ENCODE results near the gene FFAR1. TPM values are rescaled to one million over a fixed set of nuclear protein-coding genes. Genes with fewer than 3 reads are reported as not detected.

The FFAR1 gene
- total RNA-seq, 1 donor from 2014 or later: not detected

- peaks cover 12 to 50% (median 43%) of the 10 kb centered on the region in 3 donors for H3K27me3 ChIP-seq (ENCODE audit: control insufficient read depth in 3 of 3, insufficient read depth in 3 of 3, low read length in 3 of 3)
- H3K4me3 ChIP-seq (ENCODE audit: low read length in 3 of 3): no peak overlapping the region
- H3K4me1 ChIP-seq (ENCODE audit: control insufficient read depth in 3 of 3, insufficient read depth in 3 of 3, low read length in 3 of 3): peaks cover 0 to 3% (median 0%) of the 10 kb centered on the region in 3 donors
- no peaks in the 10 kb centered on the region for H3K36me3 ChIP-seq (ENCODE audit: control insufficient read depth in 3 of 3, insufficient read depth in 3 of 3, low read length in 3 of 3)
- H3K9me3 ChIP-seq (ENCODE audit: control insufficient read depth in 3 of 3, low read length in 3 of 3): no peaks in the 10 kb centered on the region
- H3K9ac ChIP-seq (ENCODE audit: low read depth in 1 of 3, low read length in 3 of 3): no peak overlapping the region
- H3K27ac ChIP-seq (ENCODE audit: low read depth, low read length): no peak overlapping the region
Observed at GRCh38 chr19:35348911-35349611, 1.4 kb downstream of the FFAR1 start.

GRCh38 chr19:35349614-35350521 lies 2.2 kb downstream of the FFAR1 start:
- H3K27me3 ChIP-seq (ENCODE audit: control insufficient read depth in 3 of 3, insufficient read depth in 3 of 3, low read length in 3 of 3): peaks cover 12 to 42% (median 40%) of the 10 kb centered on the region in 3 donors
- H3K4me3 ChIP-seq (ENCODE audit: low read length in 3 of 3): no peak overlapping the region
- no peak overlapping the region for H3K27ac ChIP-seq (ENCODE audit: low read depth, low read length)
- H3K4me1 ChIP-seq (ENCODE audit: control insufficient read depth in 3 of 3, insufficient read depth in 3 of 3, low read length in 3 of 3): peaks cover 0 to 3% (median 0%) of the 10 kb centered on the region in 3 donors
- H3K36me3 ChIP-seq (ENCODE audit: control insufficient read depth in 3 of 3, insufficient read depth in 3 of 3, low read length in 3 of 3): no peaks in the 10 kb centered on the region
- H3K9ac ChIP-seq (ENCODE audit: low read depth in 1 of 3, low read length in 3 of 3): no peak overlapping the region
- H3K9me3 ChIP-seq (ENCODE audit: control insufficient read depth in 3 of 3, low read length in 3 of 3): no peaks in the 10 kb centered on the region

GRCh38 chr19:35350591-35350990 lies 2.9 kb downstream of the FFAR1 start:
- Histone ChIP-seq H3K27ac (ENCODE audit: low read depth, low read length) (no peak overlapping the region), H3K36me3 (ENCODE audit: control insufficient read depth in 3 of 3, insufficient read depth in 3 of 3, low read length in 3 of 3) (no peaks in the 10 kb centered on the region), H3K4me1 (ENCODE audit: control insufficient read depth in 3 of 3, insufficient read depth in 3 of 3, low read length in 3 of 3) (peaks cover 0 to 3% (median 0%) of the 10 kb centered on the region in 3 donors), H3K9ac (ENCODE audit: low read depth in 1 of 3, low read length in 3 of 3) (no peak overlapping the region), H3K27me3 (ENCODE audit: control insufficient read depth in 3 of 3, insufficient read depth in 3 of 3, low read length in 3 of 3) (peaks cover 9 to 44% (median 38%) of the 10 kb centered on the region in 3 donors), H3K4me3 (ENCODE audit: low read length in 3 of 3) (no peak overlapping the region), H3K9me3 (ENCODE audit: control insufficient read depth in 3 of 3, low read length in 3 of 3) (no peaks in the 10 kb centered on the region)

GRCh38 chr19:35351411-35352176 lies 3.9 kb downstream of the FFAR1 start:
- no peaks in the 10 kb centered on the region for H3K9me3 ChIP-seq (ENCODE audit: control insufficient read depth in 3 of 3, low read length in 3 of 3)
- H3K36me3 ChIP-seq (ENCODE audit: control insufficient read depth in 3 of 3, insufficient read depth in 3 of 3, low read length in 3 of 3): no peaks in the 10 kb centered on the region
- H3K27ac ChIP-seq (ENCODE audit: low read depth, low read length): no peak overlapping the region
- no peak overlapping the region for H3K9ac ChIP-seq (ENCODE audit: low read depth in 1 of 3, low read length in 3 of 3)
- H3K27me3 ChIP-seq (ENCODE audit: control insufficient read depth in 3 of 3, insufficient read depth in 3 of 3, low read length in 3 of 3): peaks cover 7 to 34% (median 30%) of the 10 kb centered on the region in 3 donors
- peaks cover 0 to 3% (median 0%) of the 10 kb centered on the region in 3 donors for H3K4me1 ChIP-seq (ENCODE audit: control insufficient read depth in 3 of 3, insufficient read depth in 3 of 3, low read length in 3 of 3)
- no peak overlapping the region for H3K4me3 ChIP-seq (ENCODE audit: low read length in 3 of 3)

- no peak overlapping the region for H3K9ac ChIP-seq (ENCODE audit: low read depth in 1 of 3, low read length in 3 of 3)
- H3K27ac ChIP-seq (ENCODE audit: low read depth, low read length): no peak overlapping the region
- H3K4me1 ChIP-seq (ENCODE audit: control insufficient read depth in 3 of 3, insufficient read depth in 3 of 3, low read length in 3 of 3): peaks cover 0 to 3% (median 0%) of the 10 kb centered on the region in 3 donors
- H3K4me3 ChIP-seq (ENCODE audit: low read length in 3 of 3): no peak overlapping the region
- peaks cover 7 to 30% (median 30%) of the 10 kb centered on the region in 3 donors for H3K27me3 ChIP-seq (ENCODE audit: control insufficient read depth in 3 of 3, insufficient read depth in 3 of 3, low read length in 3 of 3)
- no peaks in the 10 kb centered on the region for H3K36me3 ChIP-seq (ENCODE audit: control insufficient read depth in 3 of 3, insufficient read depth in 3 of 3, low read length in 3 of 3)
- no peaks in the 10 kb centered on the region for H3K9me3 ChIP-seq (ENCODE audit: control insufficient read depth in 3 of 3, low read length in 3 of 3)
Observed at GRCh38 chr19:35352177-35352447, 4.4 kb downstream of the FFAR1 start.

- H3K4me1 ChIP-seq (ENCODE audit: control insufficient read depth in 3 of 3, insufficient read depth in 3 of 3, low read length in 3 of 3): peaks cover 0 to 3% (median 0%) of the 10 kb centered on the region in 3 donors
- H3K36me3 ChIP-seq (ENCODE audit: control insufficient read depth in 3 of 3, insufficient read depth in 3 of 3, low read length in 3 of 3): no peaks in the 10 kb centered on the region
- no peak overlapping the region for H3K9ac ChIP-seq (ENCODE audit: low read depth in 1 of 3, low read length in 3 of 3)
- no peaks in the 10 kb centered on the region for H3K9me3 ChIP-seq (ENCODE audit: control insufficient read depth in 3 of 3, low read length in 3 of 3)
- peaks cover 7 to 30% (median 30%) of the 10 kb centered on the region in 3 donors for H3K27me3 ChIP-seq (ENCODE audit: control insufficient read depth in 3 of 3, insufficient read depth in 3 of 3, low read length in 3 of 3)
- H3K27ac ChIP-seq (ENCODE audit: low read depth, low read length): no peak overlapping the region
- H3K4me3 ChIP-seq (ENCODE audit: low read length in 3 of 3): no peak overlapping the region
Observed at GRCh38 chr19:35352448-35353304, 5.0 kb downstream of the FFAR1 start.

- Histone ChIP-seq H3K9me3 (ENCODE audit: control insufficient read depth in 3 of 3, low read length in 3 of 3) (no peaks in the 10 kb centered on the region), H3K9ac (ENCODE audit: low read depth in 1 of 3, low read length in 3 of 3) (no peak overlapping the region), H3K36me3 (ENCODE audit: control insufficient read depth in 3 of 3, insufficient read depth in 3 of 3, low read length in 3 of 3) (no peaks in the 10 kb centered on the region), H3K4me1 (ENCODE audit: control insufficient read depth in 3 of 3, insufficient read depth in 3 of 3, low read length in 3 of 3) (peaks cover 0 to 3% (median 2%) of the 10 kb centered on the region in 3 donors), H3K27me3 (ENCODE audit: control insufficient read depth in 3 of 3, insufficient read depth in 3 of 3, low read length in 3 of 3) (peaks cover 7 to 29% (median 28%) of the 10 kb centered on the region in 3 donors), H3K4me3 (ENCODE audit: low read length in 3 of 3) (no peak overlapping the region), H3K27ac (ENCODE audit: low read depth, low read length) (no peak overlapping the region)
Observed at GRCh38 chr19:35353635-35354034, 5.9 kb downstream of the FFAR1 start.

GRCh38 chr19:35354898-35355297 lies 7.2 kb downstream of the FFAR1 start:
- Histone ChIP-seq H3K9me3 (ENCODE audit: control insufficient read depth in 3 of 3, low read length in 3 of 3) (no peaks in the 10 kb centered on the region), H3K36me3 (ENCODE audit: control insufficient read depth in 3 of 3, insufficient read depth in 3 of 3, low read length in 3 of 3) (no peaks in the 10 kb centered on the region), H3K9ac (ENCODE audit: low read depth in 1 of 3, low read length in 3 of 3) (no peak overlapping the region), H3K27ac (ENCODE audit: low read depth, low read length) (no peak overlapping the region), H3K4me1 (ENCODE audit: control insufficient read depth in 3 of 3, insufficient read depth in 3 of 3, low read length in 3 of 3) (peaks cover 0 to 3% (median 2%) of the 10 kb centered on the region in 3 donors), H3K27me3 (ENCODE audit: control insufficient read depth in 3 of 3, insufficient read depth in 3 of 3, low read length in 3 of 3) (peaks cover 4 to 25% (median 23%) of the 10 kb centered on the region in 3 donors), H3K4me3 (ENCODE audit: low read length in 3 of 3) (no peak overlapping the region)

- Histone ChIP-seq H3K4me3 (ENCODE audit: low read length in 3 of 3) (no peak overlapping the region), H3K36me3 (ENCODE audit: control insufficient read depth in 3 of 3, insufficient read depth in 3 of 3, low read length in 3 of 3) (no peaks in the 10 kb centered on the region), H3K27ac (ENCODE audit: low read depth, low read length) (no peak overlapping the region), H3K9me3 (ENCODE audit: control insufficient read depth in 3 of 3, low read length in 3 of 3) (no peaks in the 10 kb centered on the region), H3K4me1 (ENCODE audit: control insufficient read depth in 3 of 3, insufficient read depth in 3 of 3, low read length in 3 of 3) (peaks cover 0 to 3% (median 2%) of the 10 kb centered on the region in 3 donors), H3K9ac (ENCODE audit: low read depth in 1 of 3, low read length in 3 of 3) (no peak overlapping the region), H3K27me3 (ENCODE audit: control insufficient read depth in 3 of 3, insufficient read depth in 3 of 3, low read length in 3 of 3) (peaks cover 4 to 23% (median 19%) of the 10 kb centered on the region in 3 donors)
Observed at GRCh38 chr19:35355791-35356460, 8.2 kb downstream of the FFAR1 start.

All from skeletal muscle tissue (tissue), 4 donors.